D721Med (cell line): ENCODE results near the gene TMEM52B.
"Not testable (repeated sequence)": the region's sequence is repeated elsewhere in the genome, so short reads cannot be mapped to it uniquely, and the experiment has no call there.

ENCODE experiments used
- DNase-seq: peaks from one replicate; pipeline ENCODE4 v3.0.0; 2011; ENCODE audit warnings: low spot score; ENCODE audit not compliant: insufficient read length
- FAIRE-seq: peaks from 2 replicates; lab custom pipeline; 2011; peaks lifted over from hg19 to GRCh38; lab: Jason Lieb, UNC
- CTCF ChIP-seq: IDR thresholded peaks from 2 replicates; pipeline ENCODE4 v1.5.1; 2012; ENCODE audit warnings: mild to moderate bottlenecking, control low read depth; ENCODE audit not compliant: insufficient read depth; ENCODE audit errors: missing control alignments

The TMEM52B gene

DNA sequence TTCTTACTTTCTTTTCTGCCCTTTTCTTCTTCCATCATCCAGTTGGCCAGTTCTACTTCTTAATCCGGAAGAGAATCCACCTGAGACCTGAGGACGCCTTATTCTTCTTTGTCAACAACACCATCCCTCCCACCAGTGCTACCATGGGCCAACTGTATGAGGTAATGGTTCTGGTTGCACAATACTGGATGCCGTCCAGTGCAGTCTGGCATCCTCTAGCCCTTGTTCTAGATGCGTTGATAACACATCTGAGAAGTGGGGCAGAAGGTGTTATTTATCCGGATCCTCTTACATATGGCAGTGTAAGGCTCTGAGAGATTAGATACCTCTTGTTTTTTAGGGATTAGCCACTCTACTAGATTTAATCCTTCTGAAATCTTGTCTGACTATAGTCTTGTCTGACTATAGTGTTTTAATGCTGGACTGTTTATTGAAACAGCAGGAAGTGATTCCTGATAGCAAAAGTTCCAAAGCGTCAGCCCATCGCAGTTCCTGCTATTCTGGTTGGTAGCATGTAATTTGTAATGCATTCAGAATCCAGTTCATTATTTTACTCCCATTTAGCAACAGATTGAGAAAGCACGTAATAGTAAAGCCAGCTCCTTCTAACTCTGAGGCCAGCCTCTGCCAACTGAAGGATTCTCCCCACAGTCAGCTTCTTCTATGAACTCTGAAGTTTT, 41.7 kb downstream of the TMEM52B start:
- no peak for TF ChIP-seq CTCF
- peak; percentile 48 for DNase-seq
- peak; percentile 96 for FAIRE-seq

GRCh38 chr12:10221846-10222245, 43.0 kb downstream of the TMEM52B start:
- no peak for TF ChIP-seq CTCF
- DNase-seq (no peak), FAIRE-seq (no peak)

GRCh38 chr12:10223208-10223607, 44.4 kb downstream of the TMEM52B start:
- DNase-seq (no peak), FAIRE-seq (no peak)
- no peak for TF ChIP-seq CTCF

DNA sequence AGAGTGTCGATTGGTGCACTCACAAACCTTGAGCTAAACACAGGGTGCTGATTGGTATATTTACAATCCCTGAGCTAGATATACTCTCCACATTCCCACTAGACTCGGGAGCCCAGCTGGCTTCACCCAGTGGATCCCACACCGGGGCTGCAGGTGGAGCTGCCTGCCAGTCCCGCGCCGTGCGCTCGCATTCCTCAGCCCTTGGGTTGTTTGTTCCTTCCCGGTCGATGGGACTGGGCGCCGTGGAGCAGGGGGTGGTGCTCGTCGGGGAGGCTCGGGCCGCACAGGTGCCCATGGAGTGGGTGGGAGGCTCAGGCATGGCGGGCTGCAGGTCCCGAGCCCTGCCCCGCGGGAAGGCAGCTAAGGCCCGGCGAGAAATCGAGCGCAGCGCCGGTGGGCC, 46.6 kb downstream of the TMEM52B start:
- not testable (repeated sequence) for FAIRE-seq, DNase-seq

GRCh38 chr12:10226086-10226485, 47.3 kb downstream of the TMEM52B start:
- FAIRE-seq (no peak), DNase-seq (no peak)
- TF ChIP-seq CTCF: no peak

DNA sequence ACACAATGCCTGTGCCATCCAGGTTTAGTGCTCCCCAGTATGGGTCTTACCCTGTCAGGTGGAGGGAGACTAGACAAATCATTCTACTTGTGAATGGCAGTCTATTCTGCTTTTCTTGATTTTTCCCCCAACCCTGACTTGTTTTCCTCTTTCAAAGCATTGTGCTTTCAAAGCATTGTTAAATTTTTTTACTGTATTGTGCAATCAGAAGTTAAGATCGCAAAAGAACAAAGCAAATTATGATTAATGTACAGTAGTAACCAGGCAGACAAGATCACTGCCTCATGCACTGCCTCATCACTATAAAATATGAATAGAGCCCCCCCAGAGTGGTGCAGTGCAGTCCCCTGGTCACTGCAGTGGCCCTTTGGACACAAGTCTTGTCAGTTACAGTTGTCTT, 47.9 kb downstream of the TMEM52B start:
- no peak for TF ChIP-seq CTCF
- DNase-seq (no peak), FAIRE-seq (no peak)

- DNase-seq (no peak), FAIRE-seq (no peak)
- no peak for TF ChIP-seq CTCF
Measured at GRCh38 chr12:10227648-10228047, 48.8 kb downstream of the TMEM52B start.

GRCh38 chr12:10234562-10234961, 55.7 kb downstream of the TMEM52B start:
- no peak for FAIRE-seq
- TF ChIP-seq CTCF: no peak

More at GRCh38 chr12:10234562-10234961, 55.7 kb downstream of the TMEM52B start:
- no peak for DNase-seq
